ENCODE measurements around the gene HEATR5A. TPM values are rescaled to one million over a fixed set of nuclear protein-coding genes. Genes with fewer than 3 reads are reported as not detected.

The HEATR5A gene
- total RNA-seq, 3 donors from 2014 or later (not counting 1 experiment from before 2014, with no cell fraction given) = 12.1 to 23.9 (median 15.1) TPM

DNA sequence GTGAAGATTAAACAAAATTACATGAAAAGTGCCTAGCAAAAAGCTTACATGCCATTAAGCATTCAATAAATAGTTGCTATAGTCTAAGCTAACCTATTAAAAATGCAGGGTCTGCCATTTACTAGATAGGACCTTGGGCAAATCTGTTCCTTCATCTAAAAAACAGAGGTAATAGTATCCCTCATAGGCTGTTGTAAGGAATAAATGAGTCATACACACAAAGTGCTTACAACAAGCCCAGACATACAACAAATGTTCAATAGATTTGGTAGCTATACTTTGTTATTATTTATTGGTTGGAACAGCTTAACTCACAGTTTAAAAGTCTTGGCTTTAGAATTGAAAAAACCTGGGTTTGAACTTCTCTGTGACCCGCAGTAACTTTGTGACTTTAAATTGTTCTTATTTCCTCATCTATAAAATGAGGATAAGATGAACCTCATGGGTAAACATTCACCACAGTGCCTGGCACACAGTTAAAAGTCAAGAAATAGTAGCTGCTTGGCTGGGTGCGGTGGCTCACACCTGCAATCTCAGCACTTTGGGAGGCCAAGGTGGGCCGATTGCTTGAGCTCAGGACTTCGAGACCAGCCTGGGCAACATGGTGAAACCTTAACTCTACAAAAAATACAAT lies 24.7 kb downstream of the HEATR5A start:
- no peak for TF ChIP-seq CTCF (IDR thresholded peaks at IDR 0.05)
- DNase-seq (no peak), ATAC-seq (no peak)
- 96% methylated on average over 4 of the region's 4 CpGs for WGBS (ENCODE audit: insufficient coverage)
- Mint-ChIP-seq H3K27ac (no peak overlapping the region), H3K9me3 (no peaks in the 10 kb centered on the region), H3K4me3 (no peak overlapping the region), H3K27me3 (ENCODE audit: low read depth in 2 of 2) (no peaks in the 10 kb centered on the region), H3K4me1 (no peaks in the 10 kb centered on the region), H3K36me3 (no peaks in the 10 kb centered on the region)
- Histone ChIP-seq H3K4me3 (ENCODE audit: low read length) (no peak overlapping the region), H3K27me3 (ENCODE audit: control insufficient read depth, insufficient read depth, low read length) (no peaks in the 10 kb centered on the region), H3K27ac (ENCODE audit: low read length) (no peak overlapping the region), H3K9me3 (ENCODE audit: control insufficient read depth, insufficient read depth, low read length) (no peaks in the 10 kb centered on the region), H3K4me1 (ENCODE audit: control insufficient read depth, insufficient read depth, low read length) (no peaks in the 10 kb centered on the region), H3K36me3 (ENCODE audit: control insufficient read depth, insufficient read depth, low read length) (peaks cover 16% of the 10 kb centered on the region)
- intact Hi-C loops (cut with micrococcal nuclease) = no loop called here

DNA sequence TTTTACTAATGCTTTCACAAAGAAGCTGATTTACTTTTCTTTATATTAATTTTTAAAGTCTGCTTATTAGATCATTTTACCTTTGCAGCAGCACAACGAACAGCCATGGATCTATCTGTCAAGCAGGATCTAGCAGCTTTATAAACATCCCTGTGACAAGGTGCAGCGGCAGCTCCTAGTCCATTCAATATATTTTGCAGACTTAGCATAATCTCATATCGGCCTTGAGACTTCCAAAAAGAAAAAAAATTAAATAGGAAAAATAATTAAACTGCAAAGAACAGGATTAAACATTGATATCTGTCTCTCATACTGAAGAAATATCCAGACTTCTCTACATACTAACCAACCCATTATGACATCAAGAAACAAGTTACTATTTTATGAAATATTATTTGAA lies 25.2 kb downstream of the HEATR5A start:
- peaks cover 16% of the 10 kb centered on the region for H3K36me3 ChIP-seq (ENCODE audit: control insufficient read depth, insufficient read depth, low read length)
- intact Hi-C loops (cut with micrococcal nuclease) = no loop called here

DNA sequence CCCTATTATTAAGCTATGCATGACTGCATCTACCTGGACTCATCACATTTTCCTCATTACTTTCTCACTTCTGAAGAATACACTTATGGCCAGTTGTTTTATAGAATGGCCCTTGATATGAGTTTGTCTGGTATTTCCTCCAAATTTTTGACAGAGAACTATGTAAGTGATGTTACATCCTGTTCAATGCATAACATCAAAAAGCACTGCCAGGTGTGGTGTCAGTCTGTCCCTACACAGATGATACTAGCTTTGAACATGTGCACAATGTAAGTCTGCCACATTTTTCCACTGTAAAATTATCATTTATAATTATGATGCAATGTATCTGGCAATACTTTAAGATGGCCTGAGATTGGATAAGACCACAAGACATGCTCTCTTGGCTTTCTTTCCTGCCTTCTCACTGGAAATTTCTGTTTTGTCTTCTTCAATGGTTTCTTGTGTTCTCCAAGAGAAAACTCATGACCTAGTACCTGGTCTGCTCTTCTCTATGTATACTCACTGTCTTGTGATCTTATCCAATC lies 28.3 kb downstream of the HEATR5A start:
- ATAC-seq = no peak

More for the DNA sequence above, 25.2 kb downstream of the HEATR5A start:
- ATAC-seq (no peak), DNase-seq (no peak)
- no peak overlapping the region for H3K4me3 Mint-ChIP-seq
- no peaks in the 10 kb centered on the region for H3K9me3 Mint-ChIP-seq
- no peaks in the 10 kb centered on the region for H3K27me3 Mint-ChIP-seq (ENCODE audit: low read depth in 2 of 2)
- no peaks in the 10 kb centered on the region for H3K36me3 Mint-ChIP-seq
- H3K27me3 ChIP-seq (ENCODE audit: control insufficient read depth, insufficient read depth, low read length) = no peaks in the 10 kb centered on the region
- H3K9me3 ChIP-seq (ENCODE audit: control insufficient read depth, insufficient read depth, low read length) = no peaks in the 10 kb centered on the region
- no peaks in the 10 kb centered on the region for H3K4me1 ChIP-seq (ENCODE audit: control insufficient read depth, insufficient read depth, low read length)
- H3K4me1 Mint-ChIP-seq = no peaks in the 10 kb centered on the region
- no peak for TF ChIP-seq CTCF (IDR thresholded peaks at IDR 0.05)
- H3K27ac Mint-ChIP-seq = no peak overlapping the region
- no peak overlapping the region for H3K4me3 ChIP-seq (ENCODE audit: low read length)
- no peak overlapping the region for H3K27ac ChIP-seq (ENCODE audit: low read length)
- WGBS (ENCODE audit: insufficient coverage) = 97% methylated on average over 2 of the region's 3 CpGs

More for the DNA sequence above, 28.3 kb downstream of the HEATR5A start:
- Mint-ChIP-seq H3K36me3 (no peaks in the 10 kb centered on the region), H3K27me3 (ENCODE audit: low read depth in 2 of 2) (no peaks in the 10 kb centered on the region), H3K4me1 (no peaks in the 10 kb centered on the region), H3K4me3 (no peak overlapping the region), H3K9me3 (no peaks in the 10 kb centered on the region), H3K27ac (no peak overlapping the region)
- Histone ChIP-seq H3K9me3 (ENCODE audit: control insufficient read depth, insufficient read depth, low read length) (no peaks in the 10 kb centered on the region), H3K4me1 (ENCODE audit: control insufficient read depth, insufficient read depth, low read length) (no peaks in the 10 kb centered on the region), H3K27ac (ENCODE audit: low read length) (no peak overlapping the region), H3K36me3 (ENCODE audit: control insufficient read depth, insufficient read depth, low read length) (peaks cover 4% of the 10 kb centered on the region), H3K4me3 (ENCODE audit: low read length) (no peak overlapping the region), H3K27me3 (ENCODE audit: control insufficient read depth, insufficient read depth, low read length) (no peaks in the 10 kb centered on the region)
- intact Hi-C loops (cut with micrococcal nuclease) = no loop called here
- TF ChIP-seq CTCF (IDR thresholded peaks at IDR 0.05) = no peak
- DNase-seq = no peak
